GM18868 (cell line): Measurements from ENCODE around the gene VPS54.

Source experiments
- ATAC-seq: cut with Tn5 transposase; IDR thresholded peaks from one replicate; pipeline ENCODE4 v1.9.1; 2021; ENCODE audit warnings: mild to moderate bottlenecking, moderate library complexity; ENCODE audit not compliant: unreplicated experiment

The VPS54 gene

GRCh38 chr2:64019083-64019974 lies at the start of gene VPS54:
Gene VPS54 (minus strand): TSS chr2:64019428. CDS start chr2:63983999, 35,429 bp downstream.
- peak; percentile 71 for ATAC-seq

GRCh38 chr2:64067326-64067725 lies 48.1 kb upstream of the VPS54 start:
- ATAC-seq = no peak

DNA sequence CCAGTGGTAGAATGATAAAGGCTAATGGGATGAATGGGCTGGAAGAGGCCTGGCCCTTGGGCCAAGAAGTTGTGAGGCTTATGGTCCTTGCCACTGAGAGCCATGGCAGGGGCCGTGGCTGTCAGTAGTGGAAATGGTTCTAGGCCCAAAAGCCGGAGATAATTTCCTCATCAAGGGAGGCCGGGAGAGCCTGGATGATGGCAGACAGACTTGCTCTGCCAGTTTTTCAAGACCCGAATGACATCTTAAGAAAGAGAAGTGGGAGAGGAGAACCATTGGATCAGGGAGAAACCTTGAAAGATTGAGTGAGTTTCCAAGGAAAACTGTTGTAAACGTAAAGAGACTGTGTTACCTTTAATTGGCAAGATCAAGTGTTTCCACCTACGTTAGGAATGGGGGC lies 46.3 kb upstream of the VPS54 start:
- ATAC-seq = no peak

GRCh38 chr2:64063924-64064331 lies 44.7 kb upstream of the VPS54 start:
- no peak for ATAC-seq

GRCh38 chr2:64063454-64063853 lies 44.2 kb upstream of the VPS54 start:
- no peak for ATAC-seq

- peak; percentile 69 for ATAC-seq
These were observed 43.6 kb upstream of the VPS54 start for GRCh38 chr2:64062840-64063239.

DNA sequence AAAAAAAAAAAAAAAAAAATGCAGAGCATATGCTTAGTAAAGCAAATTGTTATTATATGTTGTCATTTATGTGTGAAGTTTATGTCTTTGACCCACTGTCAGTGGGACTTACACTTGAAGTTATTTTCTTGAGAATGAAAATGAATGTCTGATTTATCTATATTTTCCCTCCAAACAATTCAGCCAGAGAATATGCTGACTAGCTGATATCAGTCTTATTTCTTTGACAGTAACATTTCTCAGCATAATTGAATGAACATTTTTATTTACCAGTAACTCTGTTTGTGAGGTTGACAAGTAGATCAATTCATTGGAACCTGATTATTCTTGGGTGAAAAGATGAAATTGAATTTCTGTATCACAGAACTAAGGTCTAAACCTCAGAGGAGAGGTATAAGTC lies 40.0 kb upstream of the VPS54 start:
- no peak for ATAC-seq

GRCh38 chr2:64056021-64056420 lies 36.8 kb upstream of the VPS54 start:
- no peak for ATAC-seq

GRCh38 chr2:64054161-64054915 lies 35.1 kb upstream of the VPS54 start:
- ATAC-seq = peak; percentile 42

DNA sequence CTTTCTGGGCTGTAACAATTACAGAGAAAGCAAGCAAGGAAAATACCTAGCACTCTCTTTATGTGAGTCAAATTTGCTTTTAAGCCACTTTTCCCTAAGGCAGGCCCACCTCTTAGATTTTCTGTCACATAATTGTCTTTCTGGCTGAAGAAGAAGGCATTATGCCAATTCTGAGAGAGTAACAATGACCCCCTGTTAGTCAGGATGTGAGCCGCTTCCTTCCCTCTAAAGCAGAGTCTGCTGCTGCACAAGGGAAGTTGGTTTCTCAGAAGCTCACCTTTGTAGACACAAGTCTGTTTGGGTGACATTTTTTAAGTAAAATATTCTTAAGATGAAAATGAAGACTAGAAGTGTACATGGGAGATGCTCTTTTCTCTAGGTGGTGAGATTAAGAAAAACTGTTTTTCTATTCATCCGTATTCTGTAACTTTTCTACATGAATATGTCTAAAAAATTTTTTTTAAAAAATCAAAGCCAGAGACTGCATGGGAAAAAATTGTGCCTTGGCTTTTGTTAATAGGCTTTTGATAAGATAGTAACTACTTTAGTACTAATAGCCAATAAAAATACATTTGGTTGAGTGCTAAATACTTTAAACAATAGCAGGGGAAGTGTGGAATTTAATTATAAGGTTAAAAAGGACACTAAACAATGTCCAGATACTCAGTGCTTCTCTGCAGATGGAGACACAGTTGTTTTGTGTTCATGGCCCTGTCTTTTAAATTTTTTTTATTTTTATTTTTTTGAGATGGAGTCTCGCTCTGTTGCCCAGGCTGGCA lies 33.4 kb upstream of the VPS54 start:
- ATAC-seq = no peak

DNA sequence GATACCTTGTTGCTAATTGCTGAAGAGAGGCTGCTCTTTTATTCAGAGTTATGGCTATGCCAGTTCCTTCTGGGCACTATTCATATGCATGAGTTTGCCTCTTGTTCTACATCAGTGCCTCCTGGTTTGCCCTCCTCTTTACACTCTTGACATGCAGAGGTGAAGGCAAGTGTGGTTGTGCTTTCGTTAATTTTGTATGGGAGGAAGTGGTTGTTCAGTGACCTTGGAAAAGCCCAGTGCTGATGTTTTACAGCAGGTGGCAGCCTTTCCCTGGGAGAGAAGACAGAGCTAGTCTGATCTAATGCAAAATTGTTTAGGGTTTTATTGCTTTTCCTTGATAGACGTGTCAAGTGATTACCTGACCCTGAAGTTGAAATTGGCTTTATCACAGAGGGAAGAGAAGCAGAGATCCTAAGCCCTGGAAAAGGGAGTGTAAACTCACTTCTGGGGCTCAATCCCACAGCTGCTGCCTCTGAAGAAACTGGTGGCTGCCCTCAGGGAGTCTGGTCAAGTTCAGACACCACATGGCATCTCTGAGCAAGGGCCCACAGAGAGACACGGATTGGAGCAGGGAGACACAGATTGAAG lies 30.5 kb upstream of the VPS54 start:
- peak; percentile 84 for ATAC-seq

- ATAC-seq = no peak
These were observed 26.7 kb upstream of the VPS54 start for GRCh38 chr2:64045938-64046337.

- ATAC-seq = no peak
These were observed 20.9 kb upstream of the VPS54 start for GRCh38 chr2:64040161-64040560.

GRCh38 chr2:64036034-64036705 lies 16.9 kb upstream of the VPS54 start:
- peak; percentile 95 for ATAC-seq

- ATAC-seq = peak; percentile 56
These were observed 16.1 kb upstream of the VPS54 start for GRCh38 chr2:64035072-64035942.

GRCh38 chr2:64029116-64029665 lies 10.0 kb upstream of the VPS54 start:
- no peak for ATAC-seq

- no peak for ATAC-seq
These were observed 6.5 kb upstream of the VPS54 start for GRCh38 chr2:64025741-64026140.

DNA sequence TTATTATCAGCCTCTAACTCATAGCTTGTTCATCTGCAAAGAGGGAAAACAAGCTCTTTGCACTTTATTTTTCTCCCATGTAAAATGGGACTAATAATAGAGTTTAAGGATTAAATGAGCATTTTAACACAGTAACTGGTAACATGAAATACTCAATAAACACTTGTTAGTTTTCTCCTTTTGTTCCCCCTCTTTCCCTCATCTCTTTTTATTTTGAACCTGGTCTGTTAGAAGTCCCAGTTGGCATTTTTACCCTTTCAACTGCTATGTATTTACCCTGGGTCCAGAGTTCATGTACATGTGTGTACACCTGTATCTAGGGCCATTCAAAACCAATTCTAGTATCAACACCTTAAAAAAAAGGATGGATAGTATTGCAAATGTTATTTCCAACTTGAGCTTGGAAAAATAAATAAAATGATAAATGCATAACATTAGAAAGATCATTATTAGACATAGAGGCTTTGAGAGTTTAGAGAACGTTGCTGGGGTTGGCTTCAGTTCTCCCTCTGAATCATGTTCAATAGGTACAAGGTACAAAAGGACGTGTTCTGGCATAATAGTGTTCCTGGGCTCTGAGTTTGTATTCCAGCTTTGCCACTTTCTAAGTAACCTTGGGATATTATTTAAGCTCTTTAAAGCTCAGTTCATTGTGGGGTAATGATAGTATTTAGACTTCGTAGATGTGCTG lies 5.2 kb upstream of the VPS54 start:
- ATAC-seq = no peak
